ENCODE data around the gene SEPTIN7. TPM values are rescaled to one million over a fixed set of nuclear protein-coding genes. Genes with fewer than 3 reads are reported as not detected.

The SEPTIN7 gene
- total RNA-seq, 2 donors from 2014 or later: 23.1 to 56.3 TPM

GRCh38 chr7:35849158-35849831, 48.4 kb downstream of the SEPTIN7 start:
- Histone ChIP-seq H3K27ac (no peak overlapping the region), H3K4me3 (no peak overlapping the region), H3K36me3 (replicated peaks in 1 of 2; ENCODE audit: insufficient read depth in 1 of 2, low read depth in 2 of 2) (no peaks in the 10 kb centered on the region), H3K27me3 (no peaks in the 10 kb centered on the region), H3K4me1 (peaks cover 13% of the 10 kb centered on the region), H3K9me3 (no peaks in the 10 kb centered on the region)
- ATAC-seq (no peak), DNase-seq (no peak)
- WGBS, 2 donors: 81 to 83% methylated on average over 7 of the region's 7 CpGs
- intact Hi-C loops (cut with DNase I): no loop called here
- TF ChIP-seq, protein P1, sequence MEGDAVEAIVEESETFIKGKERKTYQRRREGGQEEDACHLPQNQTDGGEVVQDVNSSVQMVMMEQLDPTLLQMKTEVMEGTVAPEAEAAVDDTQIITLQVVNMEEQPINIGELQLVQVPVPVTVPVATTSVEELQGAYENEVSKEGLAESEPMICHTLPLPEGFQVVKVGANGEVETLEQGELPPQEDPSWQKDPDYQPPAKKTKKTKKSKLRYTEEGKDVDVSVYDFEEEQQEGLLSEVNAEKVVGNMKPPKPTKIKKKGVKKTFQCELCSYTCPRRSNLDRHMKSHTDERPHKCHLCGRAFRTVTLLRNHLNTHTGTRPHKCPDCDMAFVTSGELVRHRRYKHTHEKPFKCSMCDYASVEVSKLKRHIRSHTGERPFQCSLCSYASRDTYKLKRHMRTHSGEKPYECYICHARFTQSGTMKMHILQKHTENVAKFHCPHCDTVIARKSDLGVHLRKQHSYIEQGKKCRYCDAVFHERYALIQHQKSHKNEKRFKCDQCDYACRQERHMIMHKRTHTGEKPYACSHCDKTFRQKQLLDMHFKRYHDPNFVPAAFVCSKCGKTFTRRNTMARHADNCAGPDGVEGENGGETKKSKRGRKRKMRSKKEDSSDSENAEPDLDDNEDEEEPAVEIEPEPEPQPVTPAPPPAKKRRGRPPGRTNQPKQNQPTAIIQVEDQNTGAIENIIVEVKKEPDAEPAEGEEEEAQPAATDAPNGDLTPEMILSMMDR (IDR thresholded peaks at IDR 0.05): no peak
- no peak for TF ChIP-seq POLR2A (IDR thresholded peaks at IDR 0.05)

- intact Hi-C loops (cut with DNase I): no loop called here
- ATAC-seq (no peak), DNase-seq (no peak)
- H3K9me3 ChIP-seq: no peaks in the 10 kb centered on the region
- TF ChIP-seq POLR2A (IDR thresholded peaks at IDR 0.05): no peak
- TF ChIP-seq, protein P1 (IDR thresholded peaks at IDR 0.05): no peak
- no peak overlapping the region for H3K4me3 ChIP-seq
- H3K27me3 ChIP-seq: no peaks in the 10 kb centered on the region
- no peaks in the 10 kb centered on the region for H3K36me3 ChIP-seq (replicated peaks in 1 of 2; ENCODE audit: insufficient read depth in 1 of 2, low read depth in 2 of 2)
- peaks cover 13% of the 10 kb centered on the region for H3K4me1 ChIP-seq
- no peak overlapping the region for H3K27ac ChIP-seq
Observed at GRCh38 chr7:35849954-35850353, 49.1 kb downstream of the SEPTIN7 start.

Other genes with a start within 250 kb of the SEPTIN7 start
- gene HERPUD2, start 105.9 kb upstream of the SEPTIN7 start, total RNA-seq: 10 to 100 TPM; 19.4 to 21.5 TPM

Data from body of pancreas (tissue), 4 donors.